Measurements from ENCODE around the gene PCDH9.

- TF ChIP-seq CTCF (IDR thresholded peaks at IDR 0.05 in 8 of 11, conservative IDR thresholded peaks at IDR 0.05 in 3 of 11) (no peak), POLR2A (IDR thresholded peaks at IDR 0.05) (no peak)
These were observed 94.8 kb downstream of the PCDH9 start for GRCh38 chr13:67135356-67135755.
